ENCODE results near the gene ABHD15. TPM values are rescaled to one million over a fixed set of nuclear protein-coding genes. Genes with fewer than 3 reads are reported as not detected.

The ABHD15 gene
- total and polyA plus RNA-seq, 9 of the 15 experiments (the other 6 are each of a cell fraction or from before 2014, with no cell fraction given), result 0.85 to 4.2 (median 2.1) TPM

DNA sequence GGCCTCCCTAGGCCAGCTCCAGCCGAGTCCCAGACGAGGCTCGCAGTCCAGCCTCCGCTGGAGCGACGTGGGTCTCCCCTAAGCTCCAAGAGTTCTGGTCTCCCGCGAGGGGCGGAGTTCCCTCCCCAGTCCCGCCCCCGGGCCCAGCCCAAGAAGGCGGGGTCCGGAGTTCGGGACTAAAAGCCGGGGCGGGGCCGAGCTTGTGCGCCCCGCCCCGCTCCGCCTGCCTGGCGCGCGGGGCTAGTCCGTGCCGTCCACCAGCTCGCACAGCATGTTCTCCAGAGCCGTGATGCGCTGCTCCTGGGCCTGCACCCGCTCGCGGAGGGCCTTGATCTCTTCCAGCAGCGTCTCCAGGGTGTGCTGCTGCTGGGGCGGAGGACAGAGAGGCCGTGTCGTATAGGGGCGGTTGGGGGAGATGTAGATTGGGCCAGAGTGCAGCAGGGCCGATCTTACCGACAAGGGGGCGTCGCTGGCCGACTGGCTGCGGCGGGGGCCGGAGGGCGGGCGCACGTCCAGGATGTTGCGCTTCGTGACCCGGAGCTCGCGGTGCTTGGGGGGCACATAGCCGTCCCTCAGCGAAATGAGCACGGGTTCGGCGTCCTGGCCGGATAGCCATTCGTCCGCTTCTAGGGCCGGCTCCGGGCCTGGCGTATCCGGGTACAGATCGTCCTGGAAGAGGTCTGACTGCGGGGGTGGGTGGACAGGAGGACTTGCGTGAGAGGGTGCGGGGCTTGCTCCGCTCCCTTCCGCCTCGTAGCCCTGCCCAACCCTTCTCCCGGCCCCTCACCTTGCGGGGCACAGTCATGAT is 48.9 kb upstream of the ABHD15 start:
- H3K4me1 ChIP-seq (replicated peaks in 1 of 2; ENCODE audit: control insufficient read depth in 2 of 2, insufficient read depth in 2 of 2, low read length in 2 of 2), result peaks cover 27 to 61% of the 10 kb centered on the region in 2 experiments
- no TSS peak for BruUV-seq (replicated peaks)
- TF ChIP-seq SP2 (IDR thresholded peaks at IDR 0.05; ENCODE audit: extremely low read depth, low read depth, low read length, poor library complexity, severe bottlenecking), result no peak
- TF ChIP-seq, protein P1, sequence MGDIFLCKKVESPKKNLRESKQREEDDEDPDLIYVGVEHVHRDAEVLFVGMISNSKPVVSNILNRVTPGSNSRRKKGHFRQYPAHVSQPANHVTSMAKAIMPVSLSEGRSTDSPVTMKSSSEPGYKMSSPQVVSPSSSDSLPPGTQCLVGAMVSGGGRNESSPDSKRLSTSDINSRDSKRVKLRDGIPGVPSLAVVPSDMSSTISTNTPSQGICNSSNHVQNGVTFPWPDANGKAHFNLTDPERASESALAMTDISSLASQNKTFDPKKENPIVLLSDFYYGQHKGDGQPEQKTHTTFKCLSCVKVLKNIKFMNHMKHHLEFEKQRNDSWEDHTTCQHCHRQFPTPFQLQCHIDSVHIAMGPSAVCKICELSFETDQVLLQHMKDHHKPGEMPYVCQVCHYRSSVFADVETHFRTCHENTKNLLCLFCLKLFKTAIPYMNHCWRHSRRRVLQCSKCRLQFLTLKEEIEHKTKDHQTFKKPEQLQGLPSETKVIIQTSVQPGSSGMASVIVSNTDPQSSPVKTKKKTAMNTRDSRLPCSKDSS (IDR thresholded peaks at IDR 0.05; ENCODE audit: low read depth, partially characterized antibody), result no peak
- TF ChIP-seq, protein P2, sequence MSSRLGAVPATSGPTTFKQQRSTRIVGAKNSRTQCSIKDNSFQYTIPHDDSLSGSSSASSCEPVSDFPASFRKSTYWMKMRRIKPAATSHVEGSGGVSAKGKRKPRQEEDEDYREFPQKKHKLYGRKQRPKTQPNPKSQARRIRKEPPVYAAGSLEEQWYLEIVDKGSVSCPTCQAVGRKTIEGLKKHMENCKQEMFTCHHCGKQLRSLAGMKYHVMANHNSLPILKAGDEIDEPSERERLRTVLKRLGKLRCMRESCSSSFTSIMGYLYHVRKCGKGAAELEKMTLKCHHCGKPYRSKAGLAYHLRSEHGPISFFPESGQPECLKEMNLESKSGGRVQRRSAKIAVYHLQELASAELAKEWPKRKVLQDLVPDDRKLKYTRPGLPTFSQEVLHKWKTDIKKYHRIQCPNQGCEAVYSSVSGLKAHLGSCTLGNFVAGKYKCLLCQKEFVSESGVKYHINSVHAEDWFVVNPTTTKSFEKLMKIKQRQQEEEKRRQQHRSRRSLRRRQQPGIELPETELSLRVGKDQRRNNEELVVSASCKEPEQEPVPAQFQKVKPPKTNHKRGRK (tag; IDR thresholded peaks at IDR 0.05), result no peak
- no peak for TF ChIP-seq TCF7L2 (IDR thresholded peaks at IDR 0.05; ENCODE audit: low read depth, low read length)
- no peak for TF ChIP-seq XRCC3 (IDR thresholded peaks at IDR 0.05)
- TF ChIP-seq ZNF324 (CRISPR knock-in tag; IDR thresholded peaks at IDR 0.05), result no peak
- TF ChIP-seq ZNF253 (CRISPR knock-in tag; conservative IDR thresholded peaks at IDR 0.05), result no peak
- TF ChIP-seq ZNF274 (IDR thresholded peaks at IDR 0.05; ENCODE audit: borderline replicate concordance, low read depth, low read length), result no peak
- TF ChIP-seq POLR2H (tag; IDR thresholded peaks at IDR 0.05; ENCODE audit: low read depth), result no peak
- no peak for TF ChIP-seq HDAC3 (IDR thresholded peaks at IDR 0.05; ENCODE audit: borderline replicate concordance, partially characterized antibody)
- no peak for TF ChIP-seq SMARCE1 (IDR thresholded peaks at IDR 0.05)
- TF ChIP-seq, protein P3, sequence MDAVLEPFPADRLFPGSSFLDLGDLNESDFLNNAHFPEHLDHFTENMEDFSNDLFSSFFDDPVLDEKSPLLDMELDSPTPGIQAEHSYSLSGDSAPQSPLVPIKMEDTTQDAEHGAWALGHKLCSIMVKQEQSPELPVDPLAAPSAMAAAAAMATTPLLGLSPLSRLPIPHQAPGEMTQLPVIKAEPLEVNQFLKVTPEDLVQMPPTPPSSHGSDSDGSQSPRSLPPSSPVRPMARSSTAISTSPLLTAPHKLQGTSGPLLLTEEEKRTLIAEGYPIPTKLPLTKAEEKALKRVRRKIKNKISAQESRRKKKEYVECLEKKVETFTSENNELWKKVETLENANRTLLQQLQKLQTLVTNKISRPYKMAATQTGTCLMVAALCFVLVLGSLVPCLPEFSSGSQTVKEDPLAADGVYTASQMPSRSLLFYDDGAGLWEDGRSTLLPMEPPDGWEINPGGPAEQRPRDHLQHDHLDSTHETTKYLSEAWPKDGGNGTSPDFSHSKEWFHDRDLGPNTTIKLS (IDR thresholded peaks at IDR 0.05; ENCODE audit: borderline replicate concordance, low read depth), result no peak
- no peak for TF ChIP-seq ADNP (tag; IDR thresholded peaks at IDR 0.05)
- TF ChIP-seq RNF2 (IDR thresholded peaks at IDR 0.05), result no peak
- TF ChIP-seq BRD4 (IDR thresholded peaks at IDR 0.05), result no peak
- TF ChIP-seq ZNF444 (CRISPR knock-in tag; IDR thresholded peaks at IDR 0.05), result no peak
- TF ChIP-seq NELFE (IDR thresholded peaks at IDR 0.05; ENCODE audit: insufficient read depth, insufficient read length), result no peak
- no peak for TF ChIP-seq SMAD3 (CRISPR knock-in tag; conservative IDR thresholded peaks at IDR 0.05)

More for the DNA sequence above, 48.9 kb upstream of the ABHD15 start:
- Histone ChIP-seq H2AFZ (ENCODE audit: low read depth, low read length) (peak overlapping the region; percentile 92), H3K36me3 (ENCODE audit: control insufficient read depth, insufficient read depth, low read length) (no peaks in the 10 kb centered on the region; the same call in 2 of the 3 replicates), H3K9ac (ENCODE audit: insufficient read depth in 1 of 2, low read depth in 2 of 2, low read length in 2 of 2) (peak overlapping the region in 1 of 2 experiments; percentile 92; a peak in 3 of 4 replicates), H3K4me3 (peak overlapping the region; percentile 35), H3K4me2 (ENCODE audit: insufficient read depth, low read length) (peak overlapping the region; percentile 81), H3K9me3 (replicated peaks; ENCODE audit: control insufficient read depth, insufficient read depth, low read depth, low read length) (no peaks in the 10 kb centered on the region), H4K20me1 (replicated peaks; ENCODE audit: control insufficient read depth, insufficient read depth, low read length) (no peaks in the 10 kb centered on the region; the same call in 1 of the 2 replicates), H3K27ac (ENCODE audit: extremely low read depth, low read depth, low read length) (no peak overlapping the region), H3K79me2 (ENCODE audit: control insufficient read depth, insufficient read depth, low read length) (no peaks in the 10 kb centered on the region), H3K27me3 (ENCODE audit: control insufficient read depth in 2 of 2, insufficient read depth in 2 of 2, low read length in 2 of 2) (no peaks in the 10 kb centered on the region), H3K9me1 (ENCODE audit: control insufficient read depth, insufficient read depth, low read length) (no peaks in the 10 kb centered on the region)
- FAIRE-seq (peak; percentile 83), ATAC-seq (peak; percentile 93), DNase-seq (ENCODE audit: extremely low read depth in 1 of 4, low spot score in 3 of 4) (peak; percentile 92 to 98 (median 96))
- 11% methylated on average over 38 of the region's 74 CpGs for WGBS (ENCODE audit: insufficient coverage, low coverage, missing lambda C conversion rate)
- in situ Hi-C loops (cut with MboI) (no loop called here), intact Hi-C loops (cut with micrococcal nuclease) (loop anchor here (1.0 to 10.0 kb wide), 2 partner anchors 35 to 471 kb away; no protein-coding TSS in a partner anchor)
- ChIA-PET POLR2A (interaction anchor here (0.5 to 1.0 kb wide), 6 partner anchors 28 to 775 kb away, joined by 3 to 4 read pairs (median 3); no protein-coding TSS in a partner anchor), CTCF (ENCODE audit: low intra/inter-chr PET ratio) (interaction anchor here (0.7 kb wide), 1 partner anchor 490 kb away, joined by 5 read pairs; no protein-coding TSS in a partner anchor)
